GM21737 (cell line): Measurements from ENCODE around the gene SYT15B.
"Not testable (repeated sequence)": the region's sequence is repeated elsewhere in the genome, so short reads cannot be mapped to it uniquely, and the experiment has no call there.

Source experiments
- ATAC-seq: cut with Tn5 transposase; IDR thresholded peaks from one replicate; pipeline ENCODE4 v1.9.1; 2021; ENCODE audit warnings: mild to moderate bottlenecking, moderate library complexity; ENCODE audit not compliant: unreplicated experiment

Gene SYT15B

DNA sequence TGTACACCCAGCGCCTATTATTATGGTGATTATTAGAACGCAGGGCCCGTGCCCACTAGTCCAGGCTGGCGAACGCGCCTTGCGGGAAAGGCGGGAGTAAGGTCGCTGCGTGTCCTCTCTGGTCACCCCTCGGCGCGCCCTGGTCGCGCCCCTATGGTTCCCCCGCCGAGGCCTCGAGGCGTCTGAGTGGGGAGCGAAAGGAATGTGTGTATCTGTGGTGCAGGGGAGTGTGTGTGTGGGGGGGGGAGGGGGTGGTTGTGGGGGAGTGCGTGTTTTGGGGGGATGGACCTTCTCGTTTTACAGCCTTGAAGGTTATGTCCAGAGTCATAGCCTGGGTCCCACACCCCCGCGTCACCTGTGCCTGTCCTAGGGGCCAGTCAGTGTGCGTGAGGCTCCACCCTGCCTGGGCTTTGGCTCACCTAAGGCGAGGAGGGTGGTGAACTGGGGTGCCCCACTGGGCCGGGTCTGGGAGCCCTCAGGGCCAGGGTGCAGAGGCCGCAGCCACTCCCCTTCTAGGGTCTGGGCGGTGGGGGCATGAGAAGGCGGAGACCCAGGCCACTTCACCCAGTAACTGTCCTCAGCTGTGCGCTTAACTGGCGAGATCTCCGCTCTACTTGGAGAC lies at the start of gene SYT15B:
Gene SYT15B (minus strand): TSS at position 39 of the 622 bp plus-strand sequence. CDS start 952 bp downstream, outside the sequence.
- ATAC-seq = not testable (repeated sequence)

GRCh38 chr10:47779590-47779989 lies 16.2 kb upstream of the SYT15B start:
- ATAC-seq = not testable (repeated sequence)

- peak; percentile 64 for ATAC-seq
Measured at GRCh38 chr10:47775361-47776231, 12.2 kb upstream of the SYT15B start.

DNA sequence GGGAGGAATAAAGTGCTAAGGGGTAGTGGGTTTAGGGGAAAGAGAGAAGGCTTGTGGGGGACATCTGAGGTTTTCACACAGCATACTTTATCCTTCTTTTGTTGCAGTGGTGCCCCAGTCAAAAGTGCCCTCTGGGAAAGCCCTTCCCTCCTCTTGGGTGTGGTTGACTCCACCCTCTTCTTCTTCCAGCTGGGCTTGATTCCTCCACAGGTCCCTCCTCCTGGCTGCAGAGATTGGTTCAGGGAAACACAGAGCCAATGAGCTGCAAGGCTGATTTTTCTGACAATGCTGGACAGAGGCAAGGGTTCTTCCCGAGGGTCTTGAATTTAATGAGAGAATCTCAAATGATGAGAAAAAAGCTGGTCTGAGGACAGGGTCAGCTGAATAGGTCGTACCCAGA lies 7.4 kb upstream of the SYT15B start:
- ATAC-seq = not testable (repeated sequence)

- not testable (repeated sequence) for ATAC-seq
Measured at GRCh38 chr10:47768578-47769115, 5.3 kb upstream of the SYT15B start.

DNA sequence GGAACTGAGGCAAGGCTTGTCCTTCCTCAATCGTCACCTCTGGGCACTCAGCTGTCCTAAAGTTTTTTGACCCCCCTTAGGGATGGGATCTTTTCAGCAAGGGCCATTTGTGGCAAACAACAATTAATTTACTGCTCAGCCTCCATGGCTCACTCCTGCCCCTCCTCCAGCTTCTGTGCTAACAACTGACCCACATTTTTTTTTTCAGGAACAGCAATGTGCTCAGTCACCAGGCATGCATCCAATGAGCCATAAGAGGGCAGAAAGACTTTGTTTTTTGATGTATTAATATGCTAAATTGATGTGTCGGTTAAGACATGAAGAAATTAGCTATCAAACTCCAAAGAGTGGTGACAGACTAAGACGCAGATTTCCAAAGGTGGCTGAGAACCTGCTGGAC lies 4.7 kb upstream of the SYT15B start:
- ATAC-seq = not testable (repeated sequence)

GRCh38 chr10:47767236-47767635 lies 3.8 kb upstream of the SYT15B start:
- not testable (repeated sequence) for ATAC-seq

DNA sequence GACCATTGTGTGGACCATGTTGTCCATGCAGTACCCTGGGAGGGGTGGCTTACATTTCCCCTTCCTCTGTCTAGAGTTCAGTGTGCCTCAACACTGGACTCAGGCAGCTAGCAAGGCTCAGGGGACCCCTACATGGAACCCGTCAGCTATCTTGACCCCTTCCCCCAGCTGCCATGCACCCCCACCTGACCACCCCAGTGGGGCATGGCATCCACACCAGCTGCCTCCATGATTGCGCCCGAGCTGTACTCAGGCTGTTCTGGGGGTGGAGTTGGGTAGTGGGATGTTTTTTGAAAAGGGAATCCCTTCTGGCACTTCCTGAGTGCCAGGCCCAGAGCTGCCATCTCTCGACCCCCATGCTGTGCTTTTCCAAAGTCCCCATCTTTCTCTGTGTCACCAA lies 1.8 kb upstream of the SYT15B start:
- not testable (repeated sequence) for ATAC-seq

GRCh38 chr10:47762674-47763553 lies 478 bp downstream of the SYT15B start:
- ATAC-seq = not testable (repeated sequence)

GRCh38 chr10:47758855-47759254 lies 4.5 kb downstream of the SYT15B start:
- ATAC-seq = not testable (repeated sequence)

- ATAC-seq = not testable (repeated sequence)
Measured at GRCh38 chr10:47756169-47756568, 7.2 kb downstream of the SYT15B start.

DNA sequence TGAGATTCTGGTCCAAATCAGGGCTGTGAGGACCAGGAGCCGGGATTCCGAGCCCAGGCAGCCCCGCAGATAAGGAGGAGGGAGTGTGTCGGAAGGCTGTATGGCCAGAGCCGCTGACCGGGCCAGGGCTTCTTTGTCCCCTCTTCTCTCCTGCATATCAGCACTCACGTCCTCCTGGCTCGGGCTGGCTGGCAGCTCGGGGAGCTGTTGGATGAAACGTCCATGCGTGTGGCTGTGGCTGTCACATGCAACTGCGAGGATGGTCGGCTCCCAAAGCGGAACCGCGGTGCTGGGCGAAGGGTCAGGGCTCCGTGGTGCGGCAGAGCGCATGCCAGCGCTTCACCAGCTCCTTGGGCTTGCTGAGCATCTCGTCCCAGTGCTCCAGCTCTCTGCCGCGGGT lies 9.5 kb downstream of the SYT15B start:
- ATAC-seq = not testable (repeated sequence)

DNA sequence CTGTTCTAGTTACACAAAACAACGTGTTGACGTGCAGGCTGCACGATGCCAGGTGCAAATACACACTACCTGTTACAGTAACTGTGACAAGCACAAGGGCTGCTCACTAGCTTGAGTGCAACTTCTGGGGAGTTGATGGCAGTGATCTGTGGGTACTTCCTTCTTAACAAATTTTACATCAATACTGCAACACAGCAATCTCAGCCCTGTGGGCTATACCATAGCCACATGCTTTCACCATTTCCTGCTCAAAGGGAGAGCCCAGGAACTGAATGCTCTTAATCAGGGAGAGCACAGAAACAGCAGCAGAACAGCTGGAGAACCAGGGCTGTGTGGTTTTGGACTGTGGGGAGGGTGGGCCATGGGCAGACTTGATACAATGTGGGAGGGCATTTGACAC lies 10.2 kb downstream of the SYT15B start:
- not testable (repeated sequence) for ATAC-seq

DNA sequence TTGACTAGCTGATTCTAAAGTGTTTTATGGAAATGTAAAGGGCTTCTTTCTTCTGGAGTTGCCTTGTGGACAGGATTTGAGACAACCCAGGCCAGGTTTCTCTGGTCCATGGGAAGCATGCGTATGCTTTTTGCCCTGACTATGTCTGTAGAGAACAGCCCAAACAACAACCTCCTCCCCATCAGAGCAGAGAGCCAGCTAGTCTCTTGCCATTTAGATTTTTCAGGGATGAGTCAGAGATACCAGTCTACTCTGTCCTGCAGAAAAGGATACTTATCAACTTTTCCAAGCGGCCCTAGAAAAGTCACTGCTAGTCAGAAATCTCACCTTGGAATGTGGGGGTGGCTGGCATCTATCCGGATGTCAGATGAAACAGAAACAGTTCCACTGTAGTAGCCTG lies 11.6 kb downstream of the SYT15B start:
- not testable (repeated sequence) for ATAC-seq

GRCh38 chr10:47750360-47750759 lies 13.0 kb downstream of the SYT15B start:
- not testable (repeated sequence) for ATAC-seq

DNA sequence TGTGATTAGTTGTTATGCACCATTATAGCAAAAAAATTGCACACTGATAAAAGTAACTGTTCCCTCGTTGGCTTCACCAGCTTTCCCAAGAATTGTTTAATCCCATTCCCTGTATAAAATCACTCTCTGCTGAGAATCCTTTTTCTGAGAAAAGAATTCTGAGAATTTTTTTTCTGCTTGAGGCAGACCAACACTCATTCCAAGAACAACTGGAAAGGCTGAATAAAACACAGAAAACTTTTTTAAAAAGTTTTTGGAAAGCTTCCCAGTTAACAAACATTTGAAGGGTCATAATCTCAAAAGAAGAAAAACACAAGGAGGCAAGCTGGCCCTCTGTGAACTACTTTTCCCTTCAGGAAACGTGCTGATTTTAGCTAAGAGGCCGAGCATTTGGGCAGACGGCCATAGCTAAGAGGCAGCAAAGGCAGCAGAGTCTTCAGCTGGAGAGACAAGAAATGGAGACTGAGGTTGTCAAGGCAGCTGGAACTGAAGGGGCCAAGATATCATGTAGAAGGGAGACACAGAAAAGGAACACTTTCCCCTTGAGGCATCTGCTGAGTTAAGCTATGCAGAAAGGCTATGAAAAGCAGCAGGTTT lies 16.5 kb downstream of the SYT15B start:
- ATAC-seq = not testable (repeated sequence)

DNA sequence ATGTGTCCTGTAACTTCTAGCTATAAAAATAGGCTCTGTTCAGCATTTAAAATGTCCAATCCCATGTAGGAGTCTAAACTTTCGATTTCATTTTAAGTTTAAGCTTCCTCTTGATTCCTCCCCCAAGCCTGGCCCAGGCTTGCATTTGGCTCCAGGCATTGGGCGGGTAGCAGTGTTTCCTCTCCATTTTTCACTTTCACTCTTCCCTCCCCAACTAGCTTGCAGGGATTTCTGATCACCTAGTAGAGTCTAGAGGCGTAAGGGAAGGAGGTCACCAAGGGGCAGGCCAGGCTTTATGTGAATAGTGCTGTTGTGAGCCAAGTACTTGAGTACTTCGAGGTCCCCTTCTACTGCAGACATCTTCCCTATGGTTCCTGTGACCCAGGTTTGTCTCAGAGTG lies 18.5 kb downstream of the SYT15B start:
- not testable (repeated sequence) for ATAC-seq

DNA sequence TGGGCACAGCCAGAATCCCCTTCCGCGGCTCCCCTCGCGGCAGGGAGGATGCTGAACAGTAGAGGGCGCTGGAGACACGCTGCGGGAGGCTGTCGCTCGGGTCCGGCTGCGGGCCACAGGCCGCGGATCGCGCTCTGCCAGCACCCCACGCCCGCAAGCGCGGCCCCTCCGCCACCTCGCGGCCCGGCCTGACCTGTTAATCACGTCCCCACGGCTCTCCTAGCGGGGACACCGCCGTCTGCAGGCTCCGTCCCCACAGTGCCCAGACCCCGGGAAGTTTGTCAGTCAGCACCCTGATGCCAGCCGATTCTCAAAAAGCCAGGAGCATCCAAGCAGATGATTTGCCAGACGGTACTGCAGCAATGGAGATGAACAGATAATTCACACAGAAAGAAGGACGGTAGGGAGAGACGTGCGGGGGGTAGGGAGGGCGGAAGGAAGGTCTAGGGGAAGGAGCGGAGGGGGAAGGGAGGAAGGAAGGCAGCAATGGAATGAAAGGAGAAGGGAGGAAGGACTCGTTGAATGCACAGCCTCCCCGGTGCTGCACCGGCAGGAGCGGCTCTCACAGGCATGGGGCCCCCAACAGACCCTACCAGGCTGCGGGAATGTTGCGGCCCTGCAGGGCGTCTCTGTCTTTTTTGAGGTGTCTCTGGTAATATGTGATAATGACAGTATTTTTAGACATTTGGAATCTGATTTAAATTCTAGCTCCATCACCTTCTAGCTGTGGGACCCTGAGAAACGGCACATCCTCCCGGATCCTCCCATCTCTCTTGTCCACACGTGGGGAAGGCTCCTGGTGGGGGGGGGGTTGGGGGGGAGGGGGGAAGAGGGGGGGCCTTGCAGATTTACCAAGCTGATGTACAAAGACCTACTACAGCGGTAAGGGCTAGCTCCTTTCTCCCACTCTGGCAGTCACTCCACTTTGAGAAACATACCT lies 19.5 kb downstream of the SYT15B start:
- peak; percentile 85 for ATAC-seq

- peak; percentile 66 for ATAC-seq
Measured at GRCh38 chr10:47740868-47741267, 22.5 kb downstream of the SYT15B start.
